Spleen (tissue), 7 donors: ENCODE measurements around the gene CMTR2.

Experiments
- POLR2AphosphoS5 ChIP-seq, 3 donors: sonication (generic); formaldehyde crosslinking; IDR thresholded peaks; one replicate each; pipeline ENCODE4 v1.5.1; 2017; ENCODE audit warnings: antibody characterized with exemption in 3 of 3
- TF ChIP-seq, protein P1 (sequence below), 11 experiments: fragments of 200-600 bp in 7 of 11; fragments of 450-650 bp in 4 of 11; sonication (generic) in 4 of 11; IDR thresholded peaks in 8 of 11; conservative IDR thresholded peaks in 3 of 11; 1 replicate in 7 of 11; 2 replicates in 4 of 11; pipeline versions ENCODE4 v1.4.0 to v1.8.0; 2016 to 2021; ENCODE audit warnings: antibody characterized with exemption in 11 of 11, inconsistent platforms in 4 of 11, mild to moderate bottlenecking in 1 of 11
- donor health status: DM: no; HTN: no; CAD: no; lungs with moderate emphysema.
- donor health status: DM: no; HTN: no; CAD: no.
- donor health status: DM: no; HTN: no; CAD: no.

DNA sequence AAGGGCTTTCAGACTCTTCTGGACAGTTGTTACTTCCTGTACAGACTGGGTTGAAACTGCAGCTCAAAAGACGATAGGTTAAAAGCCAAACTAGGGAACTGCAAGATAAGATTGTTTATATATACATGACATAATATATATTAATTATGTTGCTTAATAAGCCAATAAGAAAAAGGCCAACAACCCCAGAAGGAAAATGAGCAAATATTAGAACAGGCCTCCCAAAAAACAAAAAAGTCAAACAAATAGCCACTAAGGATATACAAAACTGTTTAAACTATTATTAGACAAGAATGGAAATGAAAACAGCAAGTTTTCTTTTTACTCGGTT, 495 bp upstream of the CMTR2 start:
- TF ChIP-seq, protein P1, sequence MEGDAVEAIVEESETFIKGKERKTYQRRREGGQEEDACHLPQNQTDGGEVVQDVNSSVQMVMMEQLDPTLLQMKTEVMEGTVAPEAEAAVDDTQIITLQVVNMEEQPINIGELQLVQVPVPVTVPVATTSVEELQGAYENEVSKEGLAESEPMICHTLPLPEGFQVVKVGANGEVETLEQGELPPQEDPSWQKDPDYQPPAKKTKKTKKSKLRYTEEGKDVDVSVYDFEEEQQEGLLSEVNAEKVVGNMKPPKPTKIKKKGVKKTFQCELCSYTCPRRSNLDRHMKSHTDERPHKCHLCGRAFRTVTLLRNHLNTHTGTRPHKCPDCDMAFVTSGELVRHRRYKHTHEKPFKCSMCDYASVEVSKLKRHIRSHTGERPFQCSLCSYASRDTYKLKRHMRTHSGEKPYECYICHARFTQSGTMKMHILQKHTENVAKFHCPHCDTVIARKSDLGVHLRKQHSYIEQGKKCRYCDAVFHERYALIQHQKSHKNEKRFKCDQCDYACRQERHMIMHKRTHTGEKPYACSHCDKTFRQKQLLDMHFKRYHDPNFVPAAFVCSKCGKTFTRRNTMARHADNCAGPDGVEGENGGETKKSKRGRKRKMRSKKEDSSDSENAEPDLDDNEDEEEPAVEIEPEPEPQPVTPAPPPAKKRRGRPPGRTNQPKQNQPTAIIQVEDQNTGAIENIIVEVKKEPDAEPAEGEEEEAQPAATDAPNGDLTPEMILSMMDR (IDR thresholded peaks at IDR 0.05 in 8 of 11, conservative IDR thresholded peaks at IDR 0.05 in 3 of 11), result peak in 1 of 11 experiments; percentile 6
- no peak for TF ChIP-seq POLR2AphosphoS5 (IDR thresholded peaks at IDR 0.05)
